K562 (cell line): Measurements from ENCODE around the gene NFIL3. TPM values are rescaled to one million over a fixed set of nuclear protein-coding genes. Genes with fewer than 3 reads are reported as not detected.
"Not testable (repeated sequence)": the region's sequence is repeated elsewhere in the genome, so short reads cannot be mapped to it uniquely, and the experiment has no call there.

Experiments used
- ATAC-seq: fragments of 200-7000 bp; cut with Tn5 transposase; 3 replicates; pipeline ENCODE4 v1.9.1; 2020; ENCODE audit warnings: moderate library complexity
- BruUV-seq: library from RNA; stranded (reverse); fragments of 400-500 nt; replicated peaks from 2 replicates; lab custom pipeline; 2021; lab: Mats Ljungman, UMichigan
- CTCF ChIA-PET: fragments of 300-600 bp; formaldehyde crosslinking; extraction: SDS; loops from one replicate; lab custom pipeline; 2021; ENCODE audit warnings: low intra/inter-chr PET ratio; lab: Yijun Ruan, JAX
- POLR2A ChIA-PET: fragments of 300-600, 350-650 bp; sonication (Branson Sonifier 250); formaldehyde crosslinking; extraction: SDS; loops from one replicate; lab custom pipeline; 2021; ENCODE audit warnings: antibody characterized with exemption, inconsistent platforms; lab: Yijun Ruan, JAX
- DNase-seq, 4 experiments: peaks; one replicate each; pipeline versions ENCODE4 v3.0.0 to v3.0.0-alpha.2; 2011 to 2018; ENCODE audit warnings: low spot score in 3 of 4, mixed read lengths in 3 of 4; ENCODE audit errors: extremely low read depth in 1 of 4
- FAIRE-seq: peaks from 2 replicates; lab custom pipeline; 2011; peaks lifted over from hg19 to GRCh38; lab: Jason Lieb, UNC
- H2AFZ ChIP-seq: 2 replicates; pipeline ENCODE4 v1.6.0; 2011; ENCODE audit warnings: low read depth, low read length, control low read depth, inconsistent platforms
- H3K27ac ChIP-seq: fragments of 200-600 bp; 3 replicates; pipeline ENCODE4 v1.8.0; 2011; ENCODE audit warnings: low read depth, mild to moderate bottlenecking, control low read depth, inconsistent platforms, low read length, moderate library complexity, mixed read lengths; ENCODE audit errors: extremely low read depth
- H3K27me3 ChIP-seq, 2 experiments: fragments of 300-600 bp in 1 of 2; 2 replicates in 1 of 2; 3 replicates in 1 of 2; pipeline versions ENCODE4 v1.6.0 to v1.8.0; 2011; ENCODE audit warnings: inconsistent platforms in 2 of 2, low read length in 2 of 2, mild to moderate bottlenecking in 1 of 2, mixed read lengths in 1 of 2, moderate library complexity in 1 of 2; ENCODE audit not compliant: control insufficient read depth in 2 of 2, insufficient read depth in 2 of 2
- H3K36me3 ChIP-seq: fragments of 300-600 bp; 3 replicates; pipeline ENCODE4 v1.8.0; 2011; ENCODE audit warnings: mild to moderate bottlenecking, low read length, inconsistent platforms; ENCODE audit not compliant: control insufficient read depth, insufficient read depth
- H3K4me1 ChIP-seq, 2 experiments: fragments of 200-600 bp in 1 of 2; replicated peaks in 1 of 2; 2 replicates in 1 of 2; 3 replicates in 1 of 2; pipeline versions ENCODE4 v1.5.1 to v1.8.0; 2011; ENCODE audit warnings: inconsistent platforms in 2 of 2, low read length in 2 of 2, mild to moderate bottlenecking in 1 of 2, mixed read lengths in 1 of 2, moderate library complexity in 1 of 2; ENCODE audit not compliant: control insufficient read depth in 2 of 2, insufficient read depth in 2 of 2
- H3K4me2 ChIP-seq: 2 replicates; pipeline ENCODE4 v1.6.1; 2011; ENCODE audit warnings: low read length, control low read depth, inconsistent platforms, mixed read lengths; ENCODE audit not compliant: insufficient read depth
- H3K4me3 ChIP-seq: fragments of 200-600 bp; sonication (generic), shearing (Covaris generic); 2 replicates; pipeline ENCODE4 v1.5.1; 2016; ENCODE audit warnings: control low read depth, inconsistent platforms
- H3K79me2 ChIP-seq: fragments of 200-600 bp; 3 replicates; pipeline ENCODE4 v1.8.0; 2011; ENCODE audit warnings: low read length, inconsistent platforms; ENCODE audit not compliant: control insufficient read depth, insufficient read depth
- H3K9ac ChIP-seq, 2 experiments: 2 replicates each; pipeline versions ENCODE4 v1.6.0 to v1.6.1; 2011; ENCODE audit warnings: low read depth in 2 of 2, low read length in 2 of 2, control low read depth in 1 of 2, inconsistent platforms in 1 of 2, mild to moderate bottlenecking in 1 of 2, mixed read lengths in 1 of 2; ENCODE audit not compliant: insufficient read depth in 1 of 2
- H3K9me1 ChIP-seq: one replicate; pipeline ENCODE4 v1.6.0; 2011; ENCODE audit warnings: inconsistent platforms, mild to moderate bottlenecking, low read length, moderate library complexity; ENCODE audit not compliant: control insufficient read depth, insufficient read depth
- H3K9me3 ChIP-seq: replicated peaks from 2 replicates; pipeline ENCODE4 v1.5.1; 2011; ENCODE audit warnings: low read depth, low read length, inconsistent platforms; ENCODE audit not compliant: control insufficient read depth, insufficient read depth
- H4K20me1 ChIP-seq: replicated peaks from 2 replicates; pipeline ENCODE4 v1.6.1; 2011; ENCODE audit warnings: low read length, inconsistent platforms, mixed read lengths; ENCODE audit not compliant: control insufficient read depth, insufficient read depth
- CC2D1A ChIP-seq: fragments of 450-650 bp; IDR thresholded peaks from 2 replicates; pipeline ENCODE4 v1.6.1; 2017; ENCODE audit warnings: mild to moderate bottlenecking
- CCAR2 ChIP-seq: fragments of 200-400 bp; formaldehyde crosslinking; IDR thresholded peaks from 2 replicates; pipeline ENCODE4 v1.6.1; 2017; ENCODE audit warnings: mild to moderate bottlenecking, low read depth, low read length
- RBM25 ChIP-seq: fragments of 200-400 bp; formaldehyde crosslinking; IDR thresholded peaks from 2 replicates; pipeline ENCODE4 v1.6.1; 2018; ENCODE audit warnings: low read length, low read depth, moderate library complexity; ENCODE audit not compliant: severe bottlenecking
- TRIM24 ChIP-seq, 2 experiments: fragments of 450-650 bp; IDR thresholded peaks; 2 replicates each; pipeline ENCODE4 v1.6.1; 2016
- ZFP36 ChIP-seq: fragments of 150-350 bp; IDR thresholded peaks from 2 replicates; pipeline ENCODE4 v1.6.1; 2018; ENCODE audit warnings: low read length, low read depth; ENCODE audit not compliant: partially characterized antibody
- ZNF431 ChIP-seq: sonication (generic); formaldehyde crosslinking; IDR thresholded peaks from 2 replicates; pipeline ENCODE4 v1.8.0; 2022; ENCODE audit warnings: mild to moderate bottlenecking, missing genetic modification reagents
- WGBS: fragments of 100-300 bp; shearing (Covaris generic); methylation state at CpG from one replicate; pipeline ENCODE4 v1.1.6; 2016; ENCODE audit warnings: low coverage, mixed read lengths; ENCODE audit not compliant: insufficient coverage; ENCODE audit errors: missing lambda C conversion rate; 5-methylcytosine and 5-hydroxymethylcytosine counted together
- in situ Hi-C: fragments of 300-500 bp; cut with MboI; formaldehyde crosslinking; loops from 4 replicates; pipeline ENCODE4 v1.15.0; 2018; ENCODE audit warnings: inconsistent platforms, mixed read lengths
- intact Hi-C: fragments of 100-400 bp; cut with micrococcal nuclease; formaldehyde crosslinking; loops from 2 replicates; pipeline ENCODE4 v1.14.2; 2022
- polyA plus RNA-seq, 8 experiments: library from polyadenylated mRNA; depleted of rRNA in 4 of 8; stranded (reverse) in 5 of 8; unstranded in 3 of 8; fragments of >200 nt; fragmentation: Nextera tagmentation in 2 of 8; fragmentation: Illumina TruSeq in 1 of 8; extraction: Ambion mirVana in 2 of 8; extraction: Trizol in 1 of 8; gene quantifications; 2 replicates each; pipeline versions ENCODE4 v1.2.1 to v1.2.3, GENCODE V29; 2011 to 2014; ENCODE audit warnings: inconsistent platforms in 1 of 8, missing spikeins in 1 of 8
- total RNA-seq, 7 experiments: library from RNA; depleted of rRNA in 6 of 7; stranded (reverse); fragments of >200 nt in 6 of 7; fragmentation: Illumina TruSeq in 2 of 7; extraction: Trizol in 2 of 7; gene quantifications; 2 replicates each; pipeline versions ENCODE4 v1.2.1 to v1.2.3, GENCODE V29; 2011 to 2021; ENCODE audit warnings: low replicate concordance in 1 of 7

Gene NFIL3
- total and polyA plus RNA-seq, 9 of the 15 experiments (the other 6 are each of a cell fraction or from before 2014, with no cell fraction given), result 3.2 to 16.1 (median 9.3) TPM

DNA sequence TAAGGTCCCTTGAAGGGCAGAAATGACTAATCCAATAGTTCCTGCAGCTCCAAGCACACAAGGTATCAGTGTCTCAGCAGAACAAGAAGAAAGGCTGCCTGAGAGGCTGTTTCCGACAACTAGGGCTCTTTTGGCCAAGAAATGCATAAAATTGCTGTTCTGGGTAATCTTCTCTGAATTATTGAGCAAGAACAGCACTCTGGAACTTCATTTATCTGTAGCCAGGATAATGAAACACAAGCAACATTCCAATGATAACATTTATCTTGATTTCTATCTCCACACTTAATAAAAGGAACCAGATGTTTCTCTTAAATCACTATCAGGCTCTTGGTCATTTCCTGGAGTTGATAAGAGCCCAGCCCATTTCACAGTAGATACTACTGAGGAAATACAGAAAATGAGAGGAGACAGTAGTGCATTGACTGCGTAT, 44.9 kb downstream of the NFIL3 start:
- Histone ChIP-seq H3K9me1 (no peaks in the 10 kb centered on the region), H3K9me3 (no peaks in the 10 kb centered on the region), H3K4me3 (no peak overlapping the region), H3K36me3 (no peaks in the 10 kb centered on the region), H3K4me2 (no peak overlapping the region), H3K9ac (no peak overlapping the region), H3K79me2 (no peaks in the 10 kb centered on the region), H3K27ac (no peak overlapping the region), H4K20me1 (no peaks in the 10 kb centered on the region), H2AFZ (no peak overlapping the region), H3K27me3 (0 out of 5 replicates have a peak, but pooled peaks cover 0 to 2% of the 10 kb centered on the region in 2 experiments), H3K4me1 (no peaks in the 10 kb centered on the region)
- POLR2A ChIA-PET, result no interaction called here
- intact Hi-C loops (no loop called here), in situ Hi-C loops (no loop called here)
- no TSS peak for BruUV-seq
- no peak for DNase-seq
- FAIRE-seq, result no peak
- CTCF ChIA-PET, result no interaction called here
- TF ChIP-seq RBM25 (peak; percentile 22), CCAR2 (no peak)
- ATAC-seq, result no peak
- WGBS, result 27% methylated on average over 2 of the region's 2 CpGs

GRCh38 chr9:91378054-91378453, 45.6 kb downstream of the NFIL3 start:
- POLR2A ChIA-PET, H3K36me3 ChIP-seq, FAIRE-seq, H3K9ac ChIP-seq: not testable (repeated sequence)
- peak; percentile 97 for TF ChIP-seq ZNF431 (CRISPR knock-in tag)
- TF ChIP-seq TRIM24 (IDR thresholded peaks at IDR 0.05), result 0 out of 4 replicates have a peak, but pooled peaks of 1 of the 2 experiments have one; percentile 21
- 0 out of 2 replicates have a peak, but pooled peaks have one; percentile 13 for TF ChIP-seq CC2D1A
- TF ChIP-seq ZFP36, result peak; percentile 19
- TF ChIP-seq, all 486 proteins: peak for 4; not testable (repeated sequence) for 482
- H3K4me1 ChIP-seq, CTCF ChIA-PET, H3K9me3 ChIP-seq, H3K27me3 ChIP-seq, H3K4me3 ChIP-seq, H3K27ac ChIP-seq, ATAC-seq, BruUV-seq, intact Hi-C loops, H4K20me1 ChIP-seq, DNase-seq, H3K4me2 ChIP-seq, H2AFZ ChIP-seq, in situ Hi-C loops, H3K9me1 ChIP-seq, H3K79me2 ChIP-seq: not testable (repeated sequence)
- WGBS, result 47% methylated on average over 3 of the region's 3 CpGs
